Adrenal gland (tissue), 12 donors: Measurements from ENCODE around the gene RAD51D. TPM values are rescaled to one million over a fixed set of nuclear protein-coding genes. Genes with fewer than 3 reads are reported as not detected.

ENCODE experiments used
- DNase-seq, 7 donors: peaks; one replicate each; pipeline ENCODE4 v3.0.0-alpha.2; 2019 to 2020
- H3K27ac ChIP-seq, 5 donors: fragments of 200-600 bp; sonication (generic) in 4 of 5; 1 replicate in 3 of 5; 2 replicates in 2 of 5; pipeline versions ENCODE4 v1.5.1 to v1.8.0; 2016 to 2020; ENCODE audit warnings: mild to moderate bottlenecking in 1 of 5
- H3K27me3 ChIP-seq: fragments of 200-600 bp; 2 replicates; pipeline ENCODE4 v1.8.0; 2021
- H3K36me3 ChIP-seq, 2 donors: fragments of 200-600 bp; replicated peaks in 1 of 2; 1 replicate in 1 of 2; 2 replicates in 1 of 2; pipeline versions ENCODE4 v1.5.1 to v1.8.0; 2018 to 2022
- H3K4me1 ChIP-seq, 2 donors: fragments of 200-600 bp; replicated peaks in 1 of 2; 1 replicate in 1 of 2; 2 replicates in 1 of 2; pipeline versions ENCODE4 v1.5.1 to v1.8.0; 2018 to 2021
- H3K4me3 ChIP-seq, 4 donors: fragments of 200-600 bp; sonication (generic) in 3 of 4; one replicate each; pipeline ENCODE4 v1.5.1; 2016 to 2018
- H3K9me3 ChIP-seq, 3 donors: fragments of 200-600 bp; sonication (generic) in 1 of 3; replicated peaks in 1 of 3; 1 replicate in 2 of 3; 2 replicates in 1 of 3; pipeline versions ENCODE4 v1.5.1 to v1.8.0; 2016 to 2021
- POLR2A ChIP-seq, 2 donors: fragments of 450-650 bp; IDR thresholded peaks; one replicate each; pipeline ENCODE4 v1.6.1; 2017; ENCODE audit warnings: antibody characterized with exemption in 2 of 2, mild to moderate bottlenecking in 2 of 2, moderate library complexity in 1 of 2
- WGBS, 4 donors: extraction: QIAGEN DNeasy Blood & Tissue Kit in 2 of 4; methylation state at CpG; one replicate each; pipeline versions ENCODE4 v1.1.5 to v1.1.7; 2013 to 2017; 5-methylcytosine and 5-hydroxymethylcytosine counted together
- intact Hi-C, 2 donors: fragments of 100-400 bp; cut with DNase I; formaldehyde crosslinking; loops; one replicate each; pipeline versions ENCODE4 v1.14.1 to v1.15.0; 2022 to 2023
- polyA plus RNA-seq, 3 donors: library from polyadenylated mRNA; stranded (reverse); fragments of 200-250 nt in 2 of 3; fragments of 350-450 nt in 1 of 3; fragmentation: Illumina TruSeq in 1 of 3; extraction: RNeasy Lipid Tissue Mini Kit (QIAGEN cat#74804) in 1 of 3; gene quantifications; one replicate each; pipeline ENCODE4 v1.2.3, GENCODE V29; 2013 to 2014
- total RNA-seq, 9 donors: library from RNA; depleted of rRNA in 4 of 9; stranded (reverse); fragments of >200 nt in 4 of 9; fragments of 120-200 nt in 1 of 9; fragmentation: NEBNext Ultra II Directional in 1 of 9; extraction: Animal tissue kit (Norgen Biotek cat#: 25700) in 1 of 9; gene quantifications; one replicate each; pipeline versions ENCODE4 v1.1.0 to v1.2.4, GENCODE V29; 2013 to 2023
- TF ChIP-seq, protein P1 (sequence below), 6 experiments: fragments of 450-650 bp in 4 of 6; fragments of 200-600 bp in 2 of 6; sonication (generic) in 1 of 6; IDR thresholded peaks; 1 replicate in 5 of 6; 2 replicates in 1 of 6; pipeline versions ENCODE4 v1.5.1 to v1.8.0; 2016 to 2021; ENCODE audit warnings: antibody characterized with exemption in 6 of 6, mild to moderate bottlenecking in 2 of 6, moderate library complexity in 1 of 6
- donor health status: healthy with polysubstance abuse.
- donor health status: Bipolar disorder and iron deficiency.
- donor health status: DM: yes; HTN: yes; CAD: no.
- donor health status: DM: no; HTN: no; CAD: no.
- donor health status: DM: no; HTN: no; CAD: no.
- donor health status: DM: yes; HTN: yes; CAD: no.

Gene RAD51D
- total and polyA plus RNA-seq, 12 donors = 3.3 to 14.3 (median 5.8) TPM

DNA sequence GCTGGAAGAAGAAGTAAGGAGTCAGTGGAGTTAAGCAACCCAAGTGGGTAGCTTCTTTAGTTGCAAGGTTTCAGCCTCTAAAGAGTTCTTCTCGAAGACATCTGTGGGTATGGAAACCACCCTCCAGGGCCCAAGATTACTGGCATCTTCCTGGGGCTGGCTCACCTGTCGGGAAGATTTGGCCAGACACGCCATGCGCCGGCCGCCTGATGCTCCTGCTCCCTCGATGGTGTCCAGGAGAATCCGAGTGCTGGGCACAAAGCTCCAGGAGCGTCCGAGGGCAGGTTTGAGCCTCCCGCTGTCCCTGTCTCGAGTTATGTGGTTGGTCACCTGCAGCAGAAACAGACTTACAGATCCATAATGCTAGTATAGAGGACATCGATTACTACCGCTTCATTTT, 18.6 kb downstream of the RAD51D start:
- Histone ChIP-seq H3K4me1 (no peaks in the 10 kb centered on the region), H3K36me3 (peaks cover 0 to 23% of the 10 kb centered on the region in 2 donors), H3K9me3 (no peaks in the 10 kb centered on the region), H3K27me3 (no peaks in the 10 kb centered on the region), H3K4me3 (no peak overlapping the region), H3K27ac (no peak overlapping the region)
- no peak for DNase-seq
- WGBS, 4 donors = 90 to 97% (median 95%) methylated on average over 2 to 14 of the region's 14 CpGs
- intact Hi-C loops = no loop called here
- TF ChIP-seq, protein P1, sequence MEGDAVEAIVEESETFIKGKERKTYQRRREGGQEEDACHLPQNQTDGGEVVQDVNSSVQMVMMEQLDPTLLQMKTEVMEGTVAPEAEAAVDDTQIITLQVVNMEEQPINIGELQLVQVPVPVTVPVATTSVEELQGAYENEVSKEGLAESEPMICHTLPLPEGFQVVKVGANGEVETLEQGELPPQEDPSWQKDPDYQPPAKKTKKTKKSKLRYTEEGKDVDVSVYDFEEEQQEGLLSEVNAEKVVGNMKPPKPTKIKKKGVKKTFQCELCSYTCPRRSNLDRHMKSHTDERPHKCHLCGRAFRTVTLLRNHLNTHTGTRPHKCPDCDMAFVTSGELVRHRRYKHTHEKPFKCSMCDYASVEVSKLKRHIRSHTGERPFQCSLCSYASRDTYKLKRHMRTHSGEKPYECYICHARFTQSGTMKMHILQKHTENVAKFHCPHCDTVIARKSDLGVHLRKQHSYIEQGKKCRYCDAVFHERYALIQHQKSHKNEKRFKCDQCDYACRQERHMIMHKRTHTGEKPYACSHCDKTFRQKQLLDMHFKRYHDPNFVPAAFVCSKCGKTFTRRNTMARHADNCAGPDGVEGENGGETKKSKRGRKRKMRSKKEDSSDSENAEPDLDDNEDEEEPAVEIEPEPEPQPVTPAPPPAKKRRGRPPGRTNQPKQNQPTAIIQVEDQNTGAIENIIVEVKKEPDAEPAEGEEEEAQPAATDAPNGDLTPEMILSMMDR (IDR thresholded peaks at IDR 0.05) = no peak

DNA sequence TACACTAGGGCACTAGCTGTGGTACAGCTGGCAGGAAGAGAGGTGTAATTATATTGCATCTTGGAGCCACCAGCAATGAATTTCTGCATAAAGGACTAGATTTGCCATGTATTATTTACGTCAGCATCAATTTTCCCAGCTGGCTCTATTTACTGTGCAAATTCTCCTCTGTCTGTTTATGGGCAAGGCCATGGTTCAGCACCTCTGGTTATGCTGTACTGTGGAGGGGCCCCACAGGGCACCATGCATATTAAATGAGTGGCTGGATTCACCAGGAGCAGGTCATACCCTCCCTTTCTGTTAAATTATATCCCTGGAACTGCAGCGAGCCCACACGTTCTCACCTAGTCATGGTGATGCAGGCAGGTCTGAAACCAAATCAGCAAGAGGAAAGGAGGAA, 19.8 kb downstream of the RAD51D start:
- no peak for DNase-seq
- intact Hi-C loops = no loop called here
- no peaks in the 10 kb centered on the region for H3K27me3 ChIP-seq
- no peak overlapping the region for H3K27ac ChIP-seq
- TF ChIP-seq, protein P1 (IDR thresholded peaks at IDR 0.05) = no peak
- no peak for TF ChIP-seq POLR2A (IDR thresholded peaks at IDR 0.05)
- no peaks in the 10 kb centered on the region for H3K9me3 ChIP-seq
- H3K4me3 ChIP-seq = no peak overlapping the region
- H3K36me3 ChIP-seq = peaks cover 0 to 21% of the 10 kb centered on the region in 2 donors
- no peaks in the 10 kb centered on the region for H3K4me1 ChIP-seq
- WGBS, 4 donors = 85 to 92% (median 90%) methylated on average over 3 of the region's 3 CpGs

DNA sequence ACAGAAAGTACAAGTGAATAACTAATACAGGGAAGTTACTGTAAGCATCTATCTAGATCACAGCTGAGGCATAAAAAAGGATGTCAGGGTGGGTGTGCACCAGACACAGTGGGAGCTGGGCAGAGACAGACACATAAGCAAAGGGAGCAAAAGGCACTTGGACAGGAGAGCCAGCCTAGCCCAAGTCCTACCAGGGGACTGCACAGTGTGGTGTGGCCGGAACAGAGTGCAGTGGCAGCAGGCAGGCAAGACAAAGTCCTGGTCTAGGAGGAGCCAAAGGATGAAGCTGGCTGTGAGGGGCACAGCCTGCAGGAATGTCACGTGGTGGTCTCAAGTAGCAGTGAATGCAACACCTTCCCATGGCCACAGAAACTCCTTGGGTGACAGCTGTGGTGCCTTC, 21.9 kb downstream of the RAD51D start:
- Histone ChIP-seq H3K36me3 (peaks cover 0 to 18% of the 10 kb centered on the region in 2 donors), H3K4me1 (no peaks in the 10 kb centered on the region), H3K4me3 (no peak overlapping the region), H3K9me3 (no peaks in the 10 kb centered on the region), H3K27ac (no peak overlapping the region), H3K27me3 (no peaks in the 10 kb centered on the region)
- intact Hi-C loops = no loop called here
- WGBS, 4 donors = 86 to 94% (median 90%) methylated on average over 2 of the region's 2 CpGs
- no peak for TF ChIP-seq POLR2A (IDR thresholded peaks at IDR 0.05)
- TF ChIP-seq, protein P1 (IDR thresholded peaks at IDR 0.05) = no peak
- no peak for DNase-seq

DNA sequence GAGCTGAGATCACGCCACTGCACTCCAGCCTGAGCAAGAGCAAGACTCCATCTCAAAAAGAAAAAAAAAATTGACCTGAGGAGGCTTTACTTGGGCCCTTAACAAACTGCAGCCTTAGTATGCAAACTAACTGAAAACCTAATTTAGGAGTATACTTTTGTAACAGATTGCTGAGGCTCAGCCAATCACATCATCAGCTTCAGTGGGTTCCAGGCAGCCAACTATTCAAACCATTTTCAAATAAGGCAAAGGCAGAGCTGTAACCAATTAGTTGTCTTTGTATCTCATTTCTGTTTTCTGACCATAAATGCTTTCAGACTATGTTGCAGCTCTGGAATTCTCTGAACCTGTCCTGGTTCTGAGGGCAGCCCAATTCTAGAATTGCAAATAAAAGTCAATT, 23.9 kb downstream of the RAD51D start:
- no peak overlapping the region for H3K4me3 ChIP-seq
- WGBS, 4 donors = 92 to 100% (median 97%) methylated on average over 1 of the region's 1 CpG
- H3K4me1 ChIP-seq = no peaks in the 10 kb centered on the region
- intact Hi-C loops = no loop called here
- no peaks in the 10 kb centered on the region for H3K27me3 ChIP-seq
- H3K36me3 ChIP-seq = peaks cover 0 to 6% of the 10 kb centered on the region in 2 donors
- H3K9me3 ChIP-seq = no peaks in the 10 kb centered on the region
- TF ChIP-seq POLR2A (IDR thresholded peaks at IDR 0.05) = no peak
- TF ChIP-seq, protein P1 (IDR thresholded peaks at IDR 0.05) = no peak
- no peak for DNase-seq
- H3K27ac ChIP-seq = no peak overlapping the region
